ENCODE results near the gene FXYD5. TPM values are rescaled to one million over a fixed set of nuclear protein-coding genes. Genes with fewer than 3 reads are reported as not detected.

The FXYD5 gene
- total RNA-seq, 1 experiment from 2014 or later: 33.6 TPM

DNA sequence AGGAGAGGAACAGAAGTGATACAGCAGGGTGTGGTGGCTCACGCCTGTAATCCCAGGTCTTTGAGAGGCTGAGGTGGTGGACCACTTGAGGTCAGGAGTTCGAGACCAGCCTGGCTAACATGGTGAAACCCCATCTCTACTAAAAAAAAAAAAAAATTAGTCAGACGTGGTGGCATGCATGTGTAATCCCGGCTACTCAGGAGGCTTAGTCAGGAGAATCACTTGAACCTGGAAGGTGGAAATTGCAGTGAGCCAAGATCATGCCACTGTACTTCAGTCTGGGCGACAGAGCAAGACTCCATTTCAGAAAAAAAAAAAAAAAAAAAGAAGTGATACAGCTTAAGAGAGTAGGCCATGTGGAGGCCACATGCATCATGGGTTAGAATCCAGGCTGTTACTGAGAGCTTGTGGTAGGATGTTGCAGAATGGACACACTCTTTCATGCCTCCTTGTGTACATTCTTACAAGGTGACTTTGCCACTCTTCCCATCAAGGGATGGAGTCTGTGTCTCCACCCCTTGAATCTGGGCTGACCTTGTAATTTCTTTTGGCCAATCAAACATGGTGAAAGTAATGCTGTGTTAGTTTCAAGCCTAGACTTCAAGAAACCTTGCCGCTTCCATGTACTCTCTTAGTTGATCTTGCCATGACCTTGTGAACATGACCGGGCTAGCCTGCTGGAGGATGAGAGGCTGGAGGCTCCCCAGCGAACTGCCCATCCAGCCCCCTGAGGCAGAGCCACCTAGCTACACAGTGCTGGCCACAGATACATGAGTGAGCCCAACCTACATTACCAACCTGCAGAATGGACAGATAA, 61.7 kb downstream of the FXYD5 start:
- ChIA-PET CTCF (no interaction called here), POLR2A (interaction anchor here (0.7 kb wide), 1 partner anchor 9 kb away, joined by 3 read pairs; no protein-coding TSS in a partner anchor)
- TF ChIP-seq REST (IDR thresholded peaks at IDR 0.05; ENCODE audit: insufficient read depth in 1 of 2, low read depth in 2 of 2, low read length in 1 of 2) (no peak), POLR2AphosphoS5 (IDR thresholded peaks at IDR 0.05; ENCODE audit: low read depth, low read length) (no peak), SIN3A (IDR thresholded peaks at IDR 0.05; ENCODE audit: borderline replicate concordance, insufficient read depth, low read depth, low read length) (no peak)
- TF ChIP-seq, protein P1, sequence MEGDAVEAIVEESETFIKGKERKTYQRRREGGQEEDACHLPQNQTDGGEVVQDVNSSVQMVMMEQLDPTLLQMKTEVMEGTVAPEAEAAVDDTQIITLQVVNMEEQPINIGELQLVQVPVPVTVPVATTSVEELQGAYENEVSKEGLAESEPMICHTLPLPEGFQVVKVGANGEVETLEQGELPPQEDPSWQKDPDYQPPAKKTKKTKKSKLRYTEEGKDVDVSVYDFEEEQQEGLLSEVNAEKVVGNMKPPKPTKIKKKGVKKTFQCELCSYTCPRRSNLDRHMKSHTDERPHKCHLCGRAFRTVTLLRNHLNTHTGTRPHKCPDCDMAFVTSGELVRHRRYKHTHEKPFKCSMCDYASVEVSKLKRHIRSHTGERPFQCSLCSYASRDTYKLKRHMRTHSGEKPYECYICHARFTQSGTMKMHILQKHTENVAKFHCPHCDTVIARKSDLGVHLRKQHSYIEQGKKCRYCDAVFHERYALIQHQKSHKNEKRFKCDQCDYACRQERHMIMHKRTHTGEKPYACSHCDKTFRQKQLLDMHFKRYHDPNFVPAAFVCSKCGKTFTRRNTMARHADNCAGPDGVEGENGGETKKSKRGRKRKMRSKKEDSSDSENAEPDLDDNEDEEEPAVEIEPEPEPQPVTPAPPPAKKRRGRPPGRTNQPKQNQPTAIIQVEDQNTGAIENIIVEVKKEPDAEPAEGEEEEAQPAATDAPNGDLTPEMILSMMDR (IDR thresholded peaks at IDR 0.05): no peak
- in situ Hi-C loops (cut with HindIII; ENCODE audit: low pct_unique_long_range_greater_than_20kb, low sequenced_read_pairs) (no loop called here), intact Hi-C loops (cut with micrococcal nuclease; ENCODE audit: unreplicated experiment) (no loop called here)
- no peak for ATAC-seq
- Histone ChIP-seq H3K4me3 (ENCODE audit: low read depth in 2 of 2, low read length in 2 of 2) (no peak overlapping the region), H3K27me3 (ENCODE audit: control insufficient read depth, insufficient read depth, low read length) (no peaks in the 10 kb centered on the region; the same call in 1 of the 2 replicates), H3K9me3 (ENCODE audit: control insufficient read depth, insufficient read depth, low read depth, low read length) (no peaks in the 10 kb centered on the region), H3K36me3 (ENCODE audit: control insufficient read depth, insufficient read depth, low read length) (no peaks in the 10 kb centered on the region), H3K27ac (ENCODE audit: low read length) (no peak overlapping the region), H3K4me1 (ENCODE audit: control insufficient read depth, insufficient read depth, low read length) (peaks cover 6% of the 10 kb centered on the region; the same call in 1 of the 2 replicates)
- no TSS peak for BruUV-seq (replicated peaks)
- DNase-seq (ENCODE audit: low read depth, low spot score): no peak

DNA sequence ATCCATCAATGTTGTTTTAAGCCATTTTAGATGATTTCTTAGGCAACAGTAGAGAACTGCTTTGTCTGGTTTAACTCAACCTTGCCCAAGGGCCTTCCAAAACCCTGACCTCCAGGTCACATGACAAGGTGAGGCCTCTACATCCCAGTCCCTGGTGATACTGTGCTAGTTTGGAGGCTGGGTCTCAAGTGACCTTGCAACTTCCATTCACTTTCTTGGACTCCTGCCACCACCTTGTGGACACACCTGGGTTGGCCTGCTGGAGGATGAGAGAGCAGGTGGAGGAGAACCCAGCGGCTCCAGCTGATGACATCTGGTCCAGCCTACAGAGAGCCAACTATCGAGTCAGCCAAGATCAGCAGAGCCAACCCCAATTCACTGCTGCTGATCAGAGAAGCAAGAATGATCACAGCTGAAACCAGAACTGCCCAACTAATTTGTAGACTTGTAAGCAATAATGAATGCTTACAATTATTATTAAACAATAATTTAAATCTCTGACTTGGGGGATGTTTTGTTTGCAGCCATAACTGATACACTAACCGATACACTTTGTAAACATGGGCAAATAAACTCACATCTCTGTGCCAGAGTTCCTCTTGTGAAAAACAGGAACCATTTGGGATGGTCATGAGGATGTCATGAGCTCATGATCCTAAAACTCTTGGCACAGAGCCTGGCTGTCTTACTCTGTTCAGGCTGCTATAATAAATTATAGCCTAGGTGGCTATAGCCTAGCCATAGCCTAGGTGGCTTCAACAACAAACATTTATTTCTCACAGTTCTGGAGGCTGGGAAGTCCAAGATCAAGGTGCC, 62.5 kb downstream of the FXYD5 start:
- POLR2A ChIA-PET: no interaction called here
- CTCF ChIA-PET: no interaction called here
- intact Hi-C loops (cut with micrococcal nuclease; ENCODE audit: unreplicated experiment): no loop called here
- Histone ChIP-seq H3K4me3 (ENCODE audit: low read depth in 2 of 2, low read length in 2 of 2) (no peak overlapping the region), H3K4me1 (ENCODE audit: control insufficient read depth, insufficient read depth, low read length) (peaks cover 6% of the 10 kb centered on the region; the same call in 1 of the 2 replicates), H3K27me3 (ENCODE audit: control insufficient read depth, insufficient read depth, low read length) (no peaks in the 10 kb centered on the region; the same call in 1 of the 2 replicates), H3K9me3 (ENCODE audit: control insufficient read depth, insufficient read depth, low read depth, low read length) (no peaks in the 10 kb centered on the region), H3K36me3 (ENCODE audit: control insufficient read depth, insufficient read depth, low read length) (no peaks in the 10 kb centered on the region), H3K27ac (ENCODE audit: low read length) (no peak overlapping the region)
- no peak for DNase-seq (ENCODE audit: low read depth, low spot score)
- no TSS peak for BruUV-seq (replicated peaks)
- ATAC-seq: no peak
- TF ChIP-seq SIN3A (IDR thresholded peaks at IDR 0.05; ENCODE audit: borderline replicate concordance, insufficient read depth, low read depth, low read length) (no peak), TCF7L2 (IDR thresholded peaks at IDR 0.05; ENCODE audit: low read depth, low read length) (no peak), REST (IDR thresholded peaks at IDR 0.05; ENCODE audit: insufficient read depth in 1 of 2, low read depth in 2 of 2, low read length in 1 of 2) (no peak), POLR2AphosphoS5 (IDR thresholded peaks at IDR 0.05; ENCODE audit: low read depth, low read length) (no peak)
- TF ChIP-seq, protein P1 (IDR thresholded peaks at IDR 0.05): no peak
- in situ Hi-C loops (cut with HindIII; ENCODE audit: low pct_unique_long_range_greater_than_20kb, low sequenced_read_pairs): no loop called here
